ENCODE data around the gene CAPN11.

GRCh38 chr6:44145839-44146238, 12.8 kb upstream of the CAPN11 start:
- TF ChIP-seq, protein P1, sequence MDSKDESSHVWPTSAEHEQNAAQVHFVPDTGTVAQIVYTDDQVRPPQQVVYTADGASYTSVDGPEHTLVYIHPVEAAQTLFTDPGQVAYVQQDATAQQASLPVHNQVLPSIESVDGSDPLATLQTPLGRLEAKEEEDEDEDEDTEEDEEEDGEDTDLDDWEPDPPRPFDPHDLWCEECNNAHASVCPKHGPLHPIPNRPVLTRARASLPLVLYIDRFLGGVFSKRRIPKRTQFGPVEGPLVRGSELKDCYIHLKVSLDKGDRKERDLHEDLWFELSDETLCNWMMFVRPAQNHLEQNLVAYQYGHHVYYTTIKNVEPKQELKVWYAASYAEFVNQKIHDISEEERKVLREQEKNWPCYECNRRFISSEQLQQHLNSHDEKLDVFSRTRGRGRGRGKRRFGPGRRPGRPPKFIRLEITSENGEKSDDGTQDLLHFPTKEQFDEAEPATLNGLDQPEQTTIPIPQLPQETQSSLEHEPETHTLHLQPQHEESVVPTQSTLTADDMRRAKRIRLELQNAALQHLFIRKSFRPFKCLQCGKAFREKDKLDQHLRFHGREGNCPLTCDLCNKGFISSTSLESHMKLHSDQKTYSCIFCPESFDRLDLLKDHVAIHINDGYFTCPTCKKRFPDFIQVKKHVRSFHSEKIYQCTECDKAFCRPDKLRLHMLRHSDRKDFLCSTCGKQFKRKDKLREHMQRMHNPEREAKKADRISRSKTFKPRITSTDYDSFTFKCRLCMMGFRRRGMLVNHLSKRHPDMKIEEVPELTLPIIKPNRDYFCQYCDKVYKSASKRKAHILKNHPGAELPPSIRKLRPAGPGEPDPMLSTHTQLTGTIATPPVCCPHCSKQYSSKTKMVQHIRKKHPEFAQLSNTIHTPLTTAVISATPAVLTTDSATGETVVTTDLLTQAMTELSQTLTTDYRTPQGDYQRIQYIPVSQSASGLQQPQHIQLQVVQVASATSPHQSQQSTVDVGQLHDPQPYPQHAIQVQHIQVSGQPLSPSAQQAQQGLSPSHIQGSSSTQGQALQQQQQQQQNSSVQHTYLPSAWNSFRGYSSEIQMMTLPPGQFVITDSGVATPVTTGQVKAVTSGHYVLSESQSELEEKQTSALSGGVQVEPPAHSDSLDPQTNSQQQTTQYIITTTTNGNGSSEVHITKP (tag by site-specific recombination; IDR thresholded peaks at IDR 0.05), result no peak
- no peak for TF ChIP-seq ZBTB17 (tag by site-specific recombination; IDR thresholded peaks at IDR 0.05)
- TF ChIP-seq EGR2 (tag by site-specific recombination; IDR thresholded peaks at IDR 0.05; ENCODE audit: low read depth), result no peak
- TF ChIP-seq CTCF (tag by site-specific recombination; IDR thresholded peaks at IDR 0.05), result no peak
- TF ChIP-seq ZNF23 (tag by site-specific recombination; IDR thresholded peaks at IDR 0.05; ENCODE audit: borderline replicate concordance), result no peak
- TF ChIP-seq ZNF660 (tag by site-specific recombination; IDR thresholded peaks at IDR 0.05), result no peak
- TF ChIP-seq ZNF121 (tag by site-specific recombination; IDR thresholded peaks at IDR 0.05), result no peak
- no peak for TF ChIP-seq YY1 (tag by site-specific recombination; IDR thresholded peaks at IDR 0.05)
- no peak for TF ChIP-seq ZNF138 (tag by site-specific recombination; IDR thresholded peaks at IDR 0.05; ENCODE audit: borderline replicate concordance)
- TF ChIP-seq INSM2 (tag by site-specific recombination; IDR thresholded peaks at IDR 0.05), result no peak

Data from HEK293 (cell line).